H1 (cell line): Measurements from ENCODE around the gene PGBD5. TPM values are rescaled to one million over a fixed set of nuclear protein-coding genes. Genes with fewer than 3 reads are reported as not detected.

Source experiments
- CTCF ChIA-PET: fragments of 300-600 bp; sonication (Branson Sonifier 250); formaldehyde crosslinking; loops from one replicate; lab custom pipeline; 2021; ENCODE audit not compliant: partially characterized antibody; lab: Charles Lee
- POLR2A ChIA-PET: fragments of 300-600 bp; sonication (Branson Sonifier 250); formaldehyde crosslinking; loops from one replicate; lab custom pipeline; 2021; ENCODE audit warnings: inconsistent platforms; ENCODE audit not compliant: partially characterized antibody; lab: Charles Lee
- DNase-seq, 2 experiments: peaks; one replicate each; pipeline versions ENCODE4 v3.0.0 to v3.0.0-alpha.2; 2010 to 2022; ENCODE audit warnings: low spot score in 2 of 2, low read depth in 1 of 2, mixed read lengths in 1 of 2
- FAIRE-seq: peaks from 2 replicates; lab custom pipeline; 2011; peaks lifted over from hg19 to GRCh38; lab: Jason Lieb, UNC
- H2AFZ ChIP-seq: 2 replicates; pipeline ENCODE4 v1.8.1; 2012; ENCODE audit warnings: low read length, inconsistent platforms
- H2AK5ac ChIP-seq: 2 replicates; pipeline ENCODE4 v1.6.1; 2013; ENCODE audit warnings: low read depth, low read length
- H2BK120ac ChIP-seq: replicated peaks from 2 replicates; pipeline ENCODE3; 2013; ENCODE audit warnings: low read depth, low read length, inconsistent platforms
- H2BK12ac ChIP-seq: 2 replicates; pipeline ENCODE4 v1.6.1; 2013; ENCODE audit warnings: low read depth, low read length
- H2BK15ac ChIP-seq: 2 replicates; pipeline ENCODE4 v1.6.1; 2013; ENCODE audit warnings: low read length
- H2BK20ac ChIP-seq: 2 replicates; pipeline ENCODE4 v1.6.1; 2013; ENCODE audit warnings: low read length
- H2BK5ac ChIP-seq: 2 replicates; pipeline ENCODE4 v1.6.1; 2013; ENCODE audit warnings: low read depth, low read length
- H3K14ac ChIP-seq: 2 replicates; pipeline ENCODE4 v1.6.1; 2013; ENCODE audit warnings: inconsistent platforms; ENCODE audit not compliant: insufficient read length
- H3K18ac ChIP-seq: 2 replicates; pipeline ENCODE4 v1.6.1; 2013; ENCODE audit warnings: low read length; ENCODE audit errors: extremely low read depth
- H3K23ac ChIP-seq: 2 replicates; pipeline ENCODE4 v1.6.1; 2013; ENCODE audit warnings: inconsistent platforms; ENCODE audit not compliant: insufficient read length
- H3K23me2 ChIP-seq: 2 replicates; pipeline ENCODE4 v1.6.1; 2013; ENCODE audit warnings: low read depth, low read length
- H3K27ac ChIP-seq: 2 replicates; pipeline ENCODE4 v1.6.1; 2011; ENCODE audit warnings: low read depth, low read length, inconsistent platforms
- H3K27me3 ChIP-seq, 4 experiments: replicated peaks in 1 of 4; 1 replicate in 1 of 4; 2 replicates in 3 of 4; pipeline versions ENCODE4 v1.6.1 to v1.8.1; 2011 to 2013; ENCODE audit warnings: low read length in 3 of 4, mild to moderate bottlenecking in 3 of 4, inconsistent platforms in 2 of 4, mixed read lengths in 2 of 4, moderate library complexity in 1 of 4; ENCODE audit not compliant: control insufficient read depth in 3 of 4, insufficient read depth in 3 of 4; ENCODE audit errors: extremely low read depth in 1 of 4
- H3K36me3 ChIP-seq, 4 experiments: 2 replicates each; pipeline versions ENCODE4 v1.6.1 to v1.8.1; 2011 to 2013; ENCODE audit warnings: mild to moderate bottlenecking in 4 of 4, low read length in 3 of 4, moderate library complexity in 2 of 4, control low read depth in 1 of 4, inconsistent platforms in 1 of 4; ENCODE audit not compliant: insufficient read depth in 4 of 4, control insufficient read depth in 2 of 4
- H3K4ac ChIP-seq: replicated peaks from 2 replicates; pipeline ENCODE3; 2013; ENCODE audit warnings: low read length, low read depth, mixed read lengths, inconsistent platforms; ENCODE audit not compliant: insufficient read length
- H3K4me1 ChIP-seq, 4 experiments: replicated peaks in 1 of 4; 1 replicate in 1 of 4; 2 replicates in 3 of 4; pipeline versions ENCODE4 v1.6.1 to v1.8.1; 2011 to 2013; ENCODE audit warnings: low read length in 3 of 4, inconsistent platforms in 2 of 4, mixed read lengths in 1 of 4; ENCODE audit not compliant: insufficient read depth in 4 of 4, control insufficient read depth in 3 of 4
- H3K4me2 ChIP-seq, 2 experiments: 2 replicates each; pipeline versions ENCODE4 v1.6.1 to v1.8.1; 2011 to 2013; ENCODE audit warnings: low read depth in 2 of 2, low read length in 2 of 2, control low read depth in 1 of 2, inconsistent platforms in 1 of 2, mild to moderate bottlenecking in 1 of 2; ENCODE audit not compliant: insufficient read depth in 1 of 2
- H3K4me3 ChIP-seq, 4 experiments: fragments of 200-600, 300-600 bp in 1 of 4; sonication (generic), shearing (Covaris generic), sonication (Bioruptor Twin) in 1 of 4; 2 replicates each; pipeline versions ENCODE4 v1.5.1 to v1.8.1; 2011 to 2016; ENCODE audit warnings: low read length in 4 of 4, low read depth in 3 of 4, control low read depth in 2 of 4, inconsistent platforms in 2 of 4, mild to moderate bottlenecking in 2 of 4, mixed read lengths in 1 of 4, moderate library complexity in 1 of 4; ENCODE audit not compliant: insufficient read depth in 2 of 4; ENCODE audit errors: extremely low read depth in 1 of 4
- H3K56ac ChIP-seq: replicated peaks from 2 replicates; pipeline ENCODE3; 2013; ENCODE audit warnings: low read depth, mild to moderate bottlenecking, mixed read lengths, low read length, inconsistent platforms; ENCODE audit not compliant: insufficient read length
- H3K79me1 ChIP-seq: 2 replicates; pipeline ENCODE4 v1.6.1; 2013; ENCODE audit warnings: low read depth, low read length, control low read depth
- H3K79me2 ChIP-seq, 2 experiments: 2 replicates each; pipeline versions ENCODE4 v1.6.1 to v1.8.1; 2012 to 2013; ENCODE audit warnings: low read length in 2 of 2, mild to moderate bottlenecking in 2 of 2, inconsistent platforms in 1 of 2; ENCODE audit not compliant: insufficient read depth in 2 of 2, control insufficient read depth in 1 of 2
- H3K9ac ChIP-seq, 4 experiments: replicated peaks in 1 of 4; 1 replicate in 1 of 4; 2 replicates in 3 of 4; pipeline versions ENCODE4 v1.6.1 to v1.8.1; 2011 to 2013; ENCODE audit warnings: low read depth in 3 of 4, low read length in 3 of 4, control low read depth in 2 of 4, mild to moderate bottlenecking in 2 of 4, moderate library complexity in 2 of 4, inconsistent platforms in 1 of 4; ENCODE audit errors: extremely low read depth in 1 of 4
- H3K9me3 ChIP-seq, 2 experiments: 2 replicates each; pipeline versions ENCODE4 v1.6.1 to v1.8.1; 2012 to 2013; ENCODE audit warnings: mild to moderate bottlenecking in 2 of 2, moderate library complexity in 2 of 2, control low read depth in 1 of 2, inconsistent platforms in 1 of 2, low read depth in 1 of 2, low read length in 1 of 2, mixed read lengths in 1 of 2; ENCODE audit not compliant: insufficient read depth in 2 of 2
- H4K20me1 ChIP-seq, 2 experiments: replicated peaks in 1 of 2; 2 replicates each; pipeline versions ENCODE3 to v1.8.1; 2011 to 2013; ENCODE audit warnings: inconsistent platforms in 2 of 2, low read length in 2 of 2, mild to moderate bottlenecking in 1 of 2; ENCODE audit not compliant: insufficient read depth in 2 of 2, control insufficient read depth in 1 of 2
- H4K5ac ChIP-seq: 2 replicates; pipeline ENCODE4 v1.6.1; 2013; ENCODE audit warnings: low read length, low read depth, mixed read lengths, inconsistent platforms; ENCODE audit not compliant: insufficient read length
- H4K8ac ChIP-seq: 2 replicates; pipeline ENCODE4 v1.8.0; 2013; ENCODE audit warnings: mild to moderate bottlenecking, moderate library complexity, low read length, inconsistent platforms; ENCODE audit not compliant: insufficient read depth; ENCODE audit errors: extremely low read depth
- H4K91ac ChIP-seq: replicated peaks from 2 replicates; pipeline ENCODE3; 2013; ENCODE audit warnings: low read length, mixed read lengths, inconsistent platforms; ENCODE audit not compliant: insufficient read length
- CEBPB ChIP-seq: IDR thresholded peaks from 2 replicates; pipeline ENCODE4 v1.6.1; 2012; ENCODE audit warnings: low read depth, low read length
- EGR1 ChIP-seq: IDR thresholded peaks from 2 replicates; pipeline ENCODE4 v1.6.1; 2011; ENCODE audit warnings: low read depth, low read length, borderline replicate concordance
- HDAC2 ChIP-seq, 2 experiments: fragments of 300-600 bp in 1 of 2; sonication (generic) in 1 of 2; IDR thresholded peaks; 2 replicates each; pipeline ENCODE4 v1.6.1; 2011 to 2012; ENCODE audit warnings: low read depth in 2 of 2, low read length in 2 of 2, mild to moderate bottlenecking in 2 of 2, moderate library complexity in 2 of 2, borderline replicate concordance in 1 of 2, inconsistent platforms in 1 of 2
- KDM4A ChIP-seq: IDR thresholded peaks from one replicate; pipeline ENCODE4 v1.7.1; 2012; ENCODE audit warnings: low read depth, mild to moderate bottlenecking, moderate library complexity, low read length, inconsistent platforms; ENCODE audit not compliant: severe bottlenecking
- NRF1 ChIP-seq: IDR thresholded peaks from 2 replicates; pipeline ENCODE4 v1.6.1; 2011; ENCODE audit warnings: mild to moderate bottlenecking, low read depth, low read length, improper control_type of control experiment
- POLR2AphosphoS5 ChIP-seq: IDR thresholded peaks from 2 replicates; pipeline ENCODE4 v1.6.1; 2011; ENCODE audit warnings: low read depth, low read length
- WGBS, 2 experiments: shearing (Covaris generic) in 1 of 2; methylation state at CpG; one replicate each; pipeline versions ENCODE4 v1.1.6 to v1.1.7; 2013 to 2015; ENCODE audit warnings: low lambda C conversion rate in 2 of 2, mixed read lengths in 2 of 2, inconsistent platforms in 1 of 2, low coverage in 1 of 2, missing lambda C conversion rate in 1 of 2; ENCODE audit not compliant: insufficient replicate concordance in 2 of 2, insufficient coverage in 1 of 2, insufficient read length in 1 of 2; ENCODE audit errors: extremely low coverage in 1 of 2, missing lambda C conversion rate in 1 of 2; 5-methylcytosine and 5-hydroxymethylcytosine counted together
- polyA plus RNA-seq, 7 experiments: library from polyadenylated mRNA; depleted of rRNA in 3 of 7; stranded (reverse) in 5 of 7; unstranded in 2 of 7; fragments of >200 nt in 5 of 7; fragments of 200-250 nt in 2 of 7; gene quantifications; 1 replicate in 5 of 7; 2 replicates in 1 of 7; 4 replicates in 1 of 7; pipeline versions ENCODE4 v1.2.1 to v1.2.3, GENCODE V29; 2011 to 2013; ENCODE audit warnings: missing spikeins in 2 of 7, mixed read lengths in 2 of 7
- total RNA-seq: library from RNA; stranded (reverse); fragmentation: NEBNext Ultra II Directional; extraction: Animal tissue kit (Norgen Biotek cat#: 25700); gene quantifications from 2 replicates; pipeline ENCODE4 v1.2.1, GENCODE V29; 2021
- TF ChIP-seq, protein P1 (sequence below): IDR thresholded peaks from 2 replicates; pipeline ENCODE4 v1.6.1; 2012; ENCODE audit warnings: low read length, inconsistent platforms

Gene PGBD5
- total and polyA plus RNA-seq, 2 of the 8 experiments (the other 6 are each of a cell fraction or from before 2014, with no cell fraction given): 16.3 to 18.4 TPM

DNA sequence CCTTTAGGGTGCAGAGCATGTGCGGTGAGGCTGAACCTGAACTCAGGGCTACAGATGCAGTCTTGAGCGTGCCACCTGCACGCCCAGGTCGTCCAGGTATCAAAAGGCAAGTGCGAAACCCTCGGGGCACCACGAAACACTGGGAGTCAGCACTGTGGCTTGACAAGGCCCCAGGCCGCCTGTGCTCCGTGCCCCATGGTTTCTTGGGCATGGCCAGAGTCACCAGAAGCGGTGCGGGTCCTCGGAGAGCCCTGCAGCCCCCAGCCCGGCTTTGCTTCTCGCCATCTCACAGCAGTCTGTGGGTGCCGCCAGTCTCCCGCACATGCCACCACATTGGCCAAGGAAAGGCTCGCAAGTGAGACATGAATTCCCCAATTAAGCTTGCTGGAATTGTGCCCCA is 117.3 kb downstream of the PGBD5 start:
- H2BK120ac ChIP-seq: no peak overlapping the region
- CTCF ChIA-PET: interaction anchor here (0.7 to 1.2 kb wide), 8 partner anchors 9 to 647 kb away, joined by 3 to 4 read pairs (median 3); no protein-coding TSS in a partner anchor
- H2AFZ ChIP-seq: no peak overlapping the region
- no peaks in the 10 kb centered on the region for H3K27me3 ChIP-seq
- no peak overlapping the region for H2BK5ac ChIP-seq
- H3K4me3 ChIP-seq: no peak overlapping the region
- no peak overlapping the region for H4K5ac ChIP-seq
- H3K36me3 ChIP-seq: no peaks in the 10 kb centered on the region
- no peak overlapping the region for H2BK12ac ChIP-seq
- POLR2A ChIA-PET: no interaction called here
- 88% methylated on average over 17 of the region's 17 CpGs; no CpG with 5 or more reads in 1 of the 2 experiments for WGBS, 2 experiments
- TF ChIP-seq KDM4A (no peak), EGR1 (no peak), NRF1 (no peak), CEBPB (no peak), HDAC2 (IDR thresholded peaks at IDR 0.05; ENCODE audit: borderline replicate concordance in 1 of 2, low read depth in 2 of 2, low read length in 2 of 2) (no peak), POLR2AphosphoS5 (no peak)
- TF ChIP-seq, protein P1, sequence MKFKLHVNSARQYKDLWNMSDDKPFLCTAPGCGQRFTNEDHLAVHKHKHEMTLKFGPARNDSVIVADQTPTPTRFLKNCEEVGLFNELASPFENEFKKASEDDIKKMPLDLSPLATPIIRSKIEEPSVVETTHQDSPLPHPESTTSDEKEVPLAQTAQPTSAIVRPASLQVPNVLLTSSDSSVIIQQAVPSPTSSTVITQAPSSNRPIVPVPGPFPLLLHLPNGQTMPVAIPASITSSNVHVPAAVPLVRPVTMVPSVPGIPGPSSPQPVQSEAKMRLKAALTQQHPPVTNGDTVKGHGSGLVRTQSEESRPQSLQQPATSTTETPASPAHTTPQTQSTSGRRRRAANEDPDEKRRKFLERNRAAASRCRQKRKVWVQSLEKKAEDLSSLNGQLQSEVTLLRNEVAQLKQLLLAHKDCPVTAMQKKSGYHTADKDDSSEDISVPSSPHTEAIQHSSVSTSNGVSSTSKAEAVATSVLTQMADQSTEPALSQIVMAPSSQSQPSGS: no peak
- no peak overlapping the region for H2BK20ac ChIP-seq
- no peak overlapping the region for H4K91ac ChIP-seq
- no peak for DNase-seq
- H3K23ac ChIP-seq: no peak overlapping the region
- H3K56ac ChIP-seq: no peak overlapping the region
- no peak overlapping the region for H3K27ac ChIP-seq
- no peak for FAIRE-seq
- H3K9me3 ChIP-seq: no peaks in the 10 kb centered on the region
- no peak overlapping the region for H3K9ac ChIP-seq
- H3K79me2 ChIP-seq: no peaks in the 10 kb centered on the region
- no peak overlapping the region for H3K4ac ChIP-seq
- H3K4me2 ChIP-seq: no peak overlapping the region
- H3K4me1 ChIP-seq: peaks cover 0 to 2% (median 0%) of the 10 kb centered on the region in 4 experiments; a peak in 1 of 7 replicates
- H3K14ac ChIP-seq: no peak overlapping the region
- H4K8ac ChIP-seq: no peak overlapping the region
- H4K20me1 ChIP-seq: no peaks in the 10 kb centered on the region
- no peak overlapping the region for H2BK15ac ChIP-seq
- H3K23me2 ChIP-seq: no peaks in the 10 kb centered on the region
- H2AK5ac ChIP-seq: no peak overlapping the region
- H3K79me1 ChIP-seq: no peaks in the 10 kb centered on the region
- no peak overlapping the region for H3K18ac ChIP-seq
